GM03348 (cell line): ENCODE measurements around the gene SAMD11.
"Not testable (repeated sequence)": the region's sequence is repeated elsewhere in the genome, so short reads cannot be mapped to it uniquely, and the experiment has no call there.

Source experiments
- DNase-seq: peaks from one replicate; pipeline ENCODE4 v3.0.0; 2012; ENCODE audit warnings: low spot score

The SAMD11 gene, protein sequence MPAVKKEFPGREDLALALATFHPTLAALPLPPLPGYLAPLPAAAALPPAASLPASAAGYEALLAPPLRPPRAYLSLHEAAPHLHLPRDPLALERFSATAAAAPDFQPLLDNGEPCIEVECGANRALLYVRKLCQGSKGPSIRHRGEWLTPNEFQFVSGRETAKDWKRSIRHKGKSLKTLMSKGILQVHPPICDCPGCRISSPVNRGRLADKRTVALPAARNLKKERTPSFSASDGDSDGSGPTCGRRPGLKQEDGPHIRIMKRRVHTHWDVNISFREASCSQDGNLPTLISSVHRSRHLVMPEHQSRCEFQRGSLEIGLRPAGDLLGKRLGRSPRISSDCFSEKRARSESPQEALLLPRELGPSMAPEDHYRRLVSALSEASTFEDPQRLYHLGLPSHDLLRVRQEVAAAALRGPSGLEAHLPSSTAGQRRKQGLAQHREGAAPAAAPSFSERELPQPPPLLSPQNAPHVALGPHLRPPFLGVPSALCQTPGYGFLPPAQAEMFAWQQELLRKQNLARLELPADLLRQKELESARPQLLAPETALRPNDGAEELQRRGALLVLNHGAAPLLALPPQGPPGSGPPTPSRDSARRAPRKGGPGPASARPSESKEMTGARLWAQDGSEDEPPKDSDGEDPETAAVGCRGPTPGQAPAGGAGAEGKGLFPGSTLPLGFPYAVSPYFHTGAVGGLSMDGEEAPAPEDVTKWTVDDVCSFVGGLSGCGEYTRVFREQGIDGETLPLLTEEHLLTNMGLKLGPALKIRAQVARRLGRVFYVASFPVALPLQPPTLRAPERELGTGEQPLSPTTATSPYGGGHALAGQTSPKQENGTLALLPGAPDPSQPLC

DNA sequence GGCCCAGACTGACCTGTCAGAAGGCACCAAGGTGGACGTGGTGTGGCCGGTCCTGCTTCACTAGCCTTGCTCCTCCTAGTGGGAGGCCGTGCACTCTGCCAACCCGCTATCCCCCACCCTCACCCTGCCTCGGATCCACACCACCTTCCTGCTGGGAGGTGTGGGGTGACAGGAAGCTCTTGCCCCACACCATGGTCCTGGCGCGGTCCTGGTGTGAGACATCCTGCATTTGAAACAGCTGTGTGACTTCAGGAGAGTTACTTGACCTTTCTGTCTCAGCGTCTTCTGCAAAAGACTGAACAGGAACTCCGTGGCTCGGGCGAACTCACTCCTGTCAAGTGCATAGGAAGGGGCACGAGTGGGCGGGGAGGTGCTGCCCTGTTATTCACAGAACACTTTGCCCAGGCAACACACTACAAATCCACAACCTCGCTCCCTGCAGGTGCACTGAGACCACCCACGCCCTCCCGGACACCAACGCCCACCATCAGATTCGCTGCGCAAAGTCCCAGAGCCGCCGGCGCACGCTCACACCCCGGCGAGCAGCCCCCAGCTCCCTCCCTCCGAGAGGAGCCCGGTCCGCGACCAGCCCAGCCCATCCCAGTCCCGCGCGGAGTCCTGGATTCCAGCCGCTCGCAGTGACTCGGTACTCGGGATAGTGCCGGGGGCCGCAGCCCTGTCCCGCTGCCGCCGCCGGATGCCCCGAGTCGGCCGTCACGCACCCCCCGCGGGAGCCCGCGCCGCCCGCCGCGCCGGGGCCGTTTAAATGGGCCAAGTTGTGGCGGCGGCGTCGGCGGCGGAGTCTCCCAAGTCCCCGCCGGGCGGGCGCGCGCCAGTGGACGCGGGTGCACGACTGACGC, at the start of gene SAMD11:
Gene SAMD11, plus strand, starts transcription at position 793 of the 860 bp plus-strand sequence. CDS start 509 bp downstream, outside the sequence.
- peak; percentile 87 for DNase-seq

DNA sequence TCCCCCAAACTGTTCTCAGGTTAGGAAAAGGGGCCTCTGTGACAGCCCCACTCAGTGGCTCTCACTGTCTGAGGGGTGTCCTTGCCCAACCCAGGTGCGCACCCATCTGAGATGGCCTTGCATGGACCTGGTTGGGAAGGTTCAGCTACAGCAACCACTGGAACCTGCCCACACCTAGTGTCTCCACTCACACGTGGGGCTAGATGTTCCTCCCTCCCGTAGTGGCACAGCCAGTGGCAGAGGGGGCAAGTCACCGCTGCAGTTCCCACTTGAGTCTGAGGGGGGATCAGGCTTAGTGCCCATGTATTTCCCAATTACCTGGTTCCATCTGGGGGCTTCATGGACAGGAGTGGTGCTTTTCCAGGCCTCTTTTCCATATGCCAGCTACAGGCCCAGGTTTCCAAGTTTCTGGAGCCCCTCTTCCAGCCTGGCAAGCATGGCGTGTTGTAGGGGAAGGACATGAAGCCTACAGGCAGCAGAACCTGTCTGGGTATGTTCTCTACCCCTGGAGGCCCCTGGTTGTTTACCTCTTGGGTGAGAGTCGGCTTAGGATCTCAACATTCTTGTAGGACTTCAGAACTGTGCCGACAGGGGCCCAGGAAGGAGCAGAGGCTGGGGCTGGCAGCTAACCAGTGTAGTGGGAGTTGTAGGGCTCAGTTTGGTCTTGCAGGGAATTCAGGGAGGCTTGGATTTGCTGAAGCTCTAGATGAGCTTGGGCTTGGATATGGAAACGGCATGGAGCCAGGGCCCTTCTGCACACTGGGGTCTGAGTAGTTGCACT, 47.1 kb upstream of the SAMD11 start:
- DNase-seq, result not testable (repeated sequence)

DNA sequence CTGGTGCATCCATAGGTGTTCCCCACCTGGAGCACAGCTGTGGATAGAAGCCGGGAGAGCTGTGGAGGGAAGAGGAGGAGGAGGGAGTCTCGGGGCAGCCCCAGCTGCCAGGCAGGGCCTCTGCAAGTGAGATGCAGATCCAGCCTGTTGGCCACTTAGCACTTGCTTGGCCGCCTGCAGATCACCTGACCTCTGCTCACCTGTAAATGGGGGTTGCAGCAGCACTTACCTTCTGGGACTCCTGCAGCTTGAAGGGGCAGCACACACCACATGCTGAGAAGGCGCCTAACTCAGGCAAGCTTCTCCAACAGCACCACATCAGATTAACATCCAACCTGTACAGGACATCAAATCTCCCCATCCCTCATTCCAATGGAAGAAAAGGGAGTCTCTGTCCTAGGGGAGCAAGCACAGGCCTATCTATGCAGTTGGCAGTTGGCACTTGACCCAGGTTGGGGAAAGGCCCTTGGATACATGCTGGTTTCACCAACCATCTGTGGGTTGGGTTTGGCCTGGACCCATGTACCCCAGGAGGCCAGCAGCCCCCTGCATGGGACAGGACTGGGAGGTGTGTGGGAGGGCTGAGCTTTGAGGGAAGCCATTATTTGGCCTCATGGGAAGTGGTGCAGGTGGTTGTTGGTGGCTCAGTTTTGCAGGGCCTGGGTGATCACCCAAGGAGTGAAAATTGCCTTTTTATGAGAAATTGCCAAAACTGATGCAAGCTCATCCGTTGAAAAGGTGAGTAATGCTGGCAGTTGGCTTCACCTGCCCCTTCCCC, 46.3 kb upstream of the SAMD11 start:
- not testable (repeated sequence) for DNase-seq

DNA sequence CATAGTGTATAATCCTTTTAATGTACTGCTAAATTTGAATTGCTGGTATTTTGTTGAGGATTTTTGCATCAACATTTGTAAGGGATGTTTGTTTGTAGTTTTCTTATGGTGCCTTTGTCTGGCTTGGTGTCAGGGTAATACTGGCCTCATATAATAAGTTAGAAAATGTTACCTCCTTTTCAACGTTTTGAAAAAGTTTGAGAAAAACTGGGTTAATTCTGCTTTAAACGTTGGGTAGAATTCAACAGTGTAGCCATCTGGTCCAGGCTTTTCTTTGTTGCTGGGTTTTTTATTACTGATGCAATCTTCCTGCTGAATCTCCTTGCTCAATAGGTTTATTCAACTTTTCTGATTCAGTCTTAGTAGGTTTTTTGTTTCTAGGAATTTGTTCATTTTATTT, 43.2 kb upstream of the SAMD11 start:
- not testable (repeated sequence) for DNase-seq

DNA sequence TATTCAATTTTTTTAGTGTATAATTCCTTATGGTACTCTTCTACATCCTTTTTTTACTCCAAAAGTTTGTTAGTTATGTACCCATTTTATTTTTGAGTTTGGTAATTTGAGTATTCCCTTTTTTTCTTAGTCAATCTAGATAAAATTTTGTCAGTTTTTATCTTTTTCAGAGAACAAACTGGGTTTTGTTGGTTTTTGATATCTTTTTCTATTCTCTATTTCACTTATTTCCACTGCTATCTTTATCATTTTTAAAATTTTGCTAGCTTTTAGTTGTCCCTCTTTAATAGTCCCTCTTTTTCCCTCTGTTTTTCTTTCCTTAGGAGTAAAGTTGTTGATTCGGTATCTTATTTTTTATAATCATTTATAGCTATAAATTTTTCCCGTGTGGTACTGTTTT, 42.8 kb upstream of the SAMD11 start:
- DNase-seq, result not testable (repeated sequence)

DNA sequence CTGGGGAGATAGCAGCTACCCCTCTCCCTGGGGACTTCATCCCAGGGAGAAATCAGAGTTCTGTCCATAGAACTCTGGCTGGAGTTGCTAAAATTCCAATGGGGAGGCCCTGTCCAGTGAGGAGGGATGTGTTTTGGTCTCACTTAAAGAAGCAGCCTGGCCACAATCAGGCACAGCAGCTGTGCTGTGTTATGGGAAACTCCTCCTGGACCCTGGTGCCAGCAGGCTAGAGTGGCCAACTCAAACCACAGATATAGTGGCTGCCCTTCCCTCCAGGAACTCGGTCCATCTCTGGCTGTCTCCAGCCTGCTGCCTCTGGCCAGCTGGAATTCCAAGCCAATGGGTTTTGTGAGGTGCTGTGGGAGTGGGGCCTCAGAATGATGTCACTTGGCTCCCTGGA, 37.4 kb upstream of the SAMD11 start:
- no peak for DNase-seq

DNA sequence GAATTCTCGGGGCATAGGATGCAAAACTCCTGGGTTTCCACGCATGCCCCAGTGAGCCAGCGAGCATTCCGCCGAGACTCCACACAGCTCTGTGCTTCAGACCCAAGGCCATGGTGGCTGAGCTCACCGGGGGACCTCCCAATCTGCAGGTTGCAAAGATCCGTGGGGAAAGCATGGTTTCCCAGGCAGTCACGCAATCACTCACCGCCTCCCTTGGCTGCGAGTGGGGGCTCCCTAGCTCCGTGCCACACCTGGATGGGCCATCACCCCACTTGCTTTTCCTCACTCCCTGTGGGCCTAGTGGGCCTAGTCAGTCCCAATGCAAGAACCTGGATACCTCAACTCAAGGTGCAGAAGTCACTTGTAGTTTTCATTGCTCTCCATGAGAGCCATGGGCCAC, 37.0 kb upstream of the SAMD11 start:
- no peak for DNase-seq

DNA sequence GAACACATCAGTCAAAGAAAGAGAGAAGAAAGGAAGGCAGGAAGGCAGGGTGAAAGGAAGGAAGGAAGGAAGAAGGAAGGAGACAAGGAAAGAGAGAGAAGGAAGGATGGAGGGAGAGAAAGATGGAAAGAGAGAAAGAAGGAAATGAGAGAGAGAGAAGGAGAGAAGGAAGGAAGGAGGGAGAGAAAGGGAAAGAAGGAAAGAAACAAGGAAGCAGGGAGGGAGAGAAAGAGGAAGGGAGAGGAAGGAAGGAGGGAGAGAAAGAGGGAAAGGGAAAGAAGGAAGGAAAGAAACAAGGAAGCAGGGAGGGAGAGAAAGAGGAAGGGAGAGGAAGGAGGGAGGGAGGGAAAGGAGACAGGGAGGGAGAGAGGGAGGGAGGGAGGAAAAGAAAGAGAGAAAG, 35.4 kb upstream of the SAMD11 start:
- DNase-seq, result no peak

DNA sequence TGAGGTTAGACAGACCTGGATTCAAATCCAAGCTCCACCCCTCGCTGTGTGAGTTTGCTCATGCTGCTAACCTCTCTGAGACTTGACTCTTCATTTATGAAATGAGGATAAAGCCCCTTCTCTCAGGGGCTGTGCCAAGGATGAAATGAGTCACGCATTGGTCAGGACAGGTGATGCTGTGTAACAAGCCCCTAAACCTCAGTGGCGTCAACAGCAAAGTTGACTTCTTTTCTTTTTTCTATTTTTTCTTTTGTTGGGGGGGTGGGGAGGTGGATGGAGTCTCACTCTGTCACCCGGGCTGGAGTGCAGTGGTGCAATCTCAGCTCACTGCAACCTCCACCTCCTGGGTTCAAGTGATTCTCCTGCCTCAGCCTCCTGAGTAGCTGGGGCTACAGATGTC, 33.9 kb upstream of the SAMD11 start:
- DNase-seq, result not testable (repeated sequence)

DNA sequence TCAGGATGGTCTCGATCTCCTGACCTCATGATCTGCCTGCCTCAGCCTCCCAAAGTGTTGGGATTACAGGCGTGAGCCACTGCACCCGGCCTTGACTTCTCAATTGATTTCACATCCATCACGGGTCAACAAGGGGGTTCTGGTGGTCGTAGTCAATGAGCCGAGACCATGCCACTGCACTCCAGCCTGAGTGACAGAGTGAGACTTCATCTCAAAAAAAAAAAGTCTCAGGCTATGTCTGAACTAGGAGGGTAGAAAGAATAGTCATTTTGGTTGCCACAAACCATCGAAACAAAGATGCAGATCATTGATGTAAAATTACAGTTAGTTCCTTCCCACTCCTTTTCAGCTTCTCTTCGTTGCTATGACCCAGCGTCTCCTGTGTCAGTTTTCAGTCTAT, 33.5 kb upstream of the SAMD11 start:
- not testable (repeated sequence) for DNase-seq

DNA sequence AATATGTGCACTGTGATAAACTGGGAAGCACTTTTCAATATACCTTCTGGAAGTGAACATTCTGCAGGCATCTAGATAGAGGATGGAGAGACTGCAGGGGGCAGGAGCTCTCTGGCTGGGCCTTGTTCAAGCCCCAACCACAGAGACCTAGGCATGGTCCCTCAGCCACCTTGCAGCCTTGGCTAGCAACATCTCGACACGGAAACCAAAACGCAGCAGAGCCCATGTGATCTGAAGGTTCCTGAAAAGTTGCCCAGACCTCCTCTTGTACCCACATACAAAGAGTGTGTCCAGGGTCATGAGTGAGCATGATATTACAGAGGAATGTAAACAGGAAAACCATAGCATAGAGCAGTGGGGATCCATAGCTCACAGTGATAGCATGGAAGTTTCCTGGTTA, 33.1 kb upstream of the SAMD11 start:
- no peak for DNase-seq

DNA sequence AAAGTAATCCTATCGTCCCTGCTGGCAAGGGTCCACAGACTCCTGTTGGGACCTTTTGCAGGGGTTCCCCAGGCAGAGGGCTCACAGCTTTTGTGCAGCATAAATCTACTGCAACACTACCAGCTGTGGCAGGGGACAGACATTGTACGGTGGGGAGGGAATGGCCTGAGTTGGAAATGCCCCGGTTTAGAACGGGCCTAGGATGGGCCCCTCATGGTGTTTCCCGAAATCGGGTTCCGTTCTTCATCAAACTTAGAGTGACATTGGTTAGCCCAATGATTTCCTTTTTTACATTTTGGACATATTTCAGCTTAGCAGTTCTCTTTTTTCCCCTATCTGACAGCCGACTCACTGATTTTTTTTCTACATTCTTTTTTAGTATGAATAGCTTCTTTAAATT, 26.5 kb upstream of the SAMD11 start:
- no peak for DNase-seq

DNA sequence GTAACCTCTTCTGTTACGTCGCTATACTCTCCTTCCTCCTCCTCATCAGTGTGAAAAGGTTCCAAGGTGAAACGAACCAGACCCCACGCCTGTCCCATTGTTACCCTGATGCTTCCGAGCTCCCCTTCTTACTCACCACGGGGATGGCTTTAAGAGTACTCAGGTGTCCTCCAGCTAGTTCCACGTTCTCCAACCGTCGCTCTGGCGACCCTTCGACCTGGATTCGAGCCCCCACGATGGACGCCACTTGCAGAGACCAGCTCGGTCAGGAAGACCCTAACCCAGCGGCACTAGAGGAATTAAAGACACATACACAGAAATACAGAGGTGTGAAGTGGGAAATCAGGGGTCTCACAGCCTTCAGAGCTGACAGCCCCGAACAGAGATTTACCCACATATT, 25.8 kb upstream of the SAMD11 start:
- DNase-seq, result not testable (repeated sequence)

DNA sequence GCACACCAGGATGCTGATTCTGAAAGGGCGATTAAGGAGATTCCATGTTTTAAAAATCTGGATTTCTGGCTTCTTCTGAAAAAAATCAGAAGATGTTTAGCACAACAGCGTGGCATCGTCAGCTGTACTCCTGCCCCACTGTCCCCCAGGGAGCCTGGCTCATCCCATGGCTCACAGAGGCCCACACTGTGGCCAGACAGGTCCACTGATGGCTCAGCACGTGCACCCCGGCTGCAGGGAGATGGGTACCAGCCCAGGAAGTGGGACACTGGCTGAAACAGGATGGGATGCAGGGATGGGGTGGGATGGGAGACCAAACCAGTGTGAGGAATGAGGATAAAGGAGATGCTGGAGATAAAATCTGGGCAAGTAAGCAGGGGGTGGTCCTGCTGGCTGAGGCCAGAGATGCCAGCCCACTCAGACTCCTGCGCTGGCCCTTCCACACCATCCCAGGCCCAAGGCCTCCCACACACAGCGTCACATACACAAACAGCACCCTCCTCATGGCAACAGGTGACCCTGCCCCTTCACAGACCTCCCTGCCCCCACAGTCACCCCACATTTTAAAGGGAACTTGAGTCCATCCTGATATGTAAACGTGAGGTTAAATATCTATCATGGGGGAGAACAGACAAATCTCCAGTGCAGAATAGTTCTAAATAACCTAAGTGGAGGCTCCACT, 23.9 kb upstream of the SAMD11 start:
- DNase-seq, result no peak

DNA sequence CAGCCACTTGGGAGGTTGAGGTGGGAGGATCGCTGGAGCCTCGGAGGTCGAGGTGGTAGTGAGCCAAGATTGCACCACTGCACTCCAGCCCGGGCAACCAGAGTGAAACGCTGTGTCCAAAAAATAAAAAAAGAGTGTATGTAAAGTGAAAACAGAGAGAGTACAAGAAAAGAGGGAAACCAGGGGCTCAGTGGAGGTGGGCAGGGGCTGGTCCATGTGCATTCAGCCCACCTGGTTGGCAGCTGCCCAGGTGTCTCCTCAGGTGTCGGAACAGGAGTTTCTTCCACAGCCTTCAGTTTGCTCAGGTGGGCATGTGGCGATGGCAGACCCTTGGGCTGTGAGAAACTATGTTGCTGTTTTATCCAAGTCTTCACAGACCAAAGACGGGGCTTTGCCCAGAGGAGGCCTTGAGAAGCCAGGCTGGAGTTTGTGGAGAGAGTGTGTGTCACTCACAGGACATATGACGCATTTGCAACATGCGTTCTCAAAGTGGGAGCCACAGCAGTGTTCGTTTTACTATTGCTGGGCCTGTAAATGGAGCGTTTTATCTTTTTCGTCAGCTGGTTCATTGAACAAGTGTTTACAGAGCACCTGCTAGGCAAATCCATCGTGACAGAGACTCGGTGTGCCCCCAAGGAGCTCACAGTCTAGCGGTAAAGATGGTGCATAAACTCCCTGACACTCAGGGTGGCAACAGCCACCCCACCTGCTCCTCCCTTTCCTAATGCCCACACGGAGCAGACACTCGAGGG, 22.4 kb upstream of the SAMD11 start:
- DNase-seq, result no peak

DNA sequence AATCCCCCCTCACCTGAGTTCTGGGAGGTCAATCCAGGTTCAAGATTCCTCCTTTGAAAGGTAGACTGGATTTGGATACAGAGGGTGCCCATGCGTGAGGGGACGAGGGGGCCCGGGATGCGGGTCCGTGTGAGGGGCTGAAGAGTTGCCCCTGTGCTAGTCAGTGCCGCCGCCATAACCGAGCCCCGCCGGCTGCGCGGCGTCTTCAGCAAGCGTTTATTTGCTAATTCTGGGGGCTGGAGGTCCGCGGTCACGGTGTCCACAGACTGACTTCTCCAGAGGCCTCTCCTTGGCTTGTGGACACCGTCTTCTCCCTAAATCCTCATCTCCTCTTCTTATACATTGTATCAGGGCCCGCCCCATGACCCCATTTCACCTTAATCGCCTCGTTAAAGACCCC, 20.9 kb upstream of the SAMD11 start:
- DNase-seq, result no peak

DNA sequence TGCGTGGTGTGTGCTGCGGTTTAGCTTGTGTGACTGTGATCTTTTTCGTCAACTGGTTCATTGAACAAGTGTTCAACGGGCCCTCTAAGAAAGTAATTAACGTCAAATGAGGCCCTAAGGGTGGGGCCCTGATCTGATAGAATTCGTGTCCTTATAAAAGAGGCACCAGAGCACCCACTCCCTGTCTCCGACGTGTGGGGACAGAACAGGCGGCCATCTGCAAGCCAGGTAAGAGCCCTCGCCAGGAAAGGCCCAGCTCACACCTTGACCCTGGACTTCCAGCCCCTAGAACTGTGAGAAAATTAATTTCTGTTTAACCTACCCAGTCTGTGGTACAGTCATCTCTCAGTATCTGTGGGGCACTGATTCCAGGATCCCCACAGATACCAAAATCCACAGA, 20.4 kb upstream of the SAMD11 start:
- no peak for DNase-seq

DNA sequence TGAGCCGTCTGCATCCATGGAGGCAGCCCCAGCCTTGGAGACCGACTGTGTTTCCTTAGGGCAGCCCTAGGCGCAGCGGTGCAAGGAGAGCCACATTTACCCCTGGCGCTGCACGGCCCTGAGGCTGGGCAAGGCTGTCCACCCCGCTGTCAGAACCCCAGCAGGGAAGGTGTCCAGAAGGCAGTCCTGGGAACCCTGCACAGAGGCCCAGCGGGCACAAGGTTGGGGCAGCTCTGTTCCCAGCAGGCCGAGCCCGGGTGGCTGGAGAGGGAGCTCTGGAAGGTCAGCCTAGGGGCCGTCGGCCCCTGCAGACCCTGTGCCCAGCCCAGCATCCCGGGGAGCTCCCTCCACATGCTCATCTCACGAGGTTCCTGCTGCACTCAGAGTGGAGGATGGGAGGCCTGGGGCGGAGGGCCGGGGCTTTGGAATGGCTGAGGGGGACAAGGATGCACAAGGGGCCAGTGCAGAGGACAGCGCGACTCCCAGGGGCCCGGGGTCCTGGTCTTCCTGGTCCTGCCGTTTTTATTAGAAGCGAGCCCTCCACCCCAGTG, 19.9 kb upstream of the SAMD11 start:
- no peak for DNase-seq
